GM12878 (cell line): Measurements from ENCODE around the gene SLC11A1. TPM values are rescaled to one million over a fixed set of nuclear protein-coding genes. Genes with fewer than 3 reads are reported as not detected.

Experiments used
- ATAC-seq: fragments of 200-7000 bp; cut with Tn5 transposase; 3 replicates; pipeline ENCODE4 v1.9.1; 2020; ENCODE audit warnings: mild to moderate bottlenecking, moderate library complexity
- BruUV-seq: library from RNA; stranded (reverse); fragments of 400-500 nt; replicated peaks from 2 replicates; lab custom pipeline; 2021; lab: Mats Ljungman, UMichigan
- CTCF ChIA-PET: fragments of 300-600 bp; sonication (Branson Sonifier 250); formaldehyde crosslinking; extraction: SDS; loops from one replicate; lab custom pipeline; 2021; ENCODE audit warnings: inconsistent platforms; lab: Yijun Ruan, JAX
- POLR2A ChIA-PET: fragments of 350-600 bp; formaldehyde crosslinking; extraction: SDS; loops from one replicate; lab custom pipeline; 2021; ENCODE audit warnings: inconsistent platforms; lab: Charles Lee
- RAD21 ChIA-PET: fragments of 300-600 bp; sonication (Branson Sonifier 250); formaldehyde crosslinking; loops from one replicate; lab custom pipeline; 2023; ENCODE audit warnings: antibody characterized with exemption; ENCODE audit not compliant: unreplicated experiment; lab: Charles Lee
- SMC1A ChIA-PET: fragments of 300-600 bp; sonication (Branson Sonifier 250); formaldehyde crosslinking; loops from one replicate; lab custom pipeline; 2023; ENCODE audit not compliant: unreplicated experiment, uncharacterized antibody; lab: Charles Lee
- DNase-seq: peaks from one replicate; pipeline ENCODE4 v3.0.0-alpha.2; 2011; ENCODE audit warnings: low read depth, low spot score
- FAIRE-seq: peaks from 3 replicates; lab custom pipeline; 2011; peaks lifted over from hg19 to GRCh38; lab: Jason Lieb, UNC
- H2AFZ ChIP-seq: 2 replicates; pipeline ENCODE4 v1.6.0; 2011; ENCODE audit warnings: low read depth, low read length, control low read depth; ENCODE audit not compliant: control insufficient read depth
- H3K27ac ChIP-seq: 2 replicates; pipeline ENCODE4 v1.5.1; 2011; ENCODE audit warnings: control low read depth; ENCODE audit not compliant: control insufficient read depth, insufficient read depth
- H3K27me3 ChIP-seq, 2 experiments: replicated peaks in 1 of 2; 2 replicates each; pipeline versions ENCODE4 v1.6.0 to v1.6.1; 2011; ENCODE audit warnings: low read length in 1 of 2; ENCODE audit not compliant: control insufficient read depth in 2 of 2, insufficient read depth in 2 of 2
- H3K36me3 ChIP-seq, 2 experiments: 2 replicates each; pipeline ENCODE4 v1.5.1; 2011; ENCODE audit warnings: low read length in 1 of 2; ENCODE audit not compliant: control insufficient read depth in 2 of 2, insufficient read depth in 2 of 2
- H3K4me1 ChIP-seq: 2 replicates; pipeline ENCODE4 v1.6.1; 2011; ENCODE audit warnings: mild to moderate bottlenecking, low read length, moderate library complexity, mixed read lengths; ENCODE audit not compliant: control insufficient read depth, insufficient read depth
- H3K4me2 ChIP-seq: 2 replicates; pipeline ENCODE4 v1.6.0; 2011; ENCODE audit warnings: control low read depth; ENCODE audit not compliant: control insufficient read depth, insufficient read depth
- H3K4me3 ChIP-seq: fragments of 200-600 bp; sonication (generic); 2 replicates; pipeline ENCODE4 v1.5.1; 2016
- H3K79me2 ChIP-seq: 2 replicates; pipeline ENCODE4 v1.6.0; 2011; ENCODE audit warnings: low read length; ENCODE audit not compliant: control insufficient read depth, insufficient read depth
- H3K9ac ChIP-seq: 2 replicates; pipeline ENCODE4 v1.8.0; 2011; ENCODE audit warnings: low read length, control low read depth, mixed read lengths; ENCODE audit not compliant: control insufficient read depth, insufficient read depth
- H3K9me3 ChIP-seq: replicated peaks from 3 replicates; pipeline ENCODE4 v1.5.1; 2011; ENCODE audit warnings: mild to moderate bottlenecking, low read length; ENCODE audit not compliant: control insufficient read depth, insufficient read depth
- H4K20me1 ChIP-seq: 2 replicates; pipeline ENCODE4 v1.6.0; 2011; ENCODE audit not compliant: control insufficient read depth, insufficient read depth
- BHLHE40 ChIP-seq, 2 experiments: fragments of 450-650 bp in 1 of 2; IDR thresholded peaks; 2 replicates each; pipeline ENCODE4 v1.6.1; 2011 to 2017; ENCODE audit warnings: low read depth in 2 of 2, borderline replicate concordance in 1 of 2, improper control_type of control experiment in 1 of 2, low read length in 1 of 2, mild to moderate bottlenecking in 1 of 2
- CHD1 ChIP-seq: IDR thresholded peaks from 2 replicates; pipeline ENCODE4 v1.6.1; 2012; ENCODE audit warnings: low read depth, low read length, improper control_type of control experiment
- CHD2 ChIP-seq: IDR thresholded peaks from 2 replicates; pipeline ENCODE4 v1.6.1; 2011; ENCODE audit warnings: low read depth, low read length, improper control_type of control experiment, borderline replicate concordance
- DPF2 ChIP-seq: fragments of 450-650 bp; IDR thresholded peaks from 2 replicates; pipeline ENCODE4 v1.6.1; 2017; ENCODE audit warnings: mild to moderate bottlenecking
- GABPA ChIP-seq: IDR thresholded peaks from 2 replicates; pipeline ENCODE4 v1.6.1; 2014; ENCODE audit warnings: antibody characterized with exemption, low read depth, mild to moderate bottlenecking, inconsistent platforms
- GATAD2B ChIP-seq: fragments of 450-650 bp; conservative IDR thresholded peaks from 2 replicates; pipeline ENCODE4 v1.6.1; 2017; ENCODE audit warnings: low read depth, mild to moderate bottlenecking, moderate library complexity
- IRF5 ChIP-seq: fragments of 450-650 bp; IDR thresholded peaks from 2 replicates; pipeline ENCODE4 v1.6.1; 2017; ENCODE audit warnings: borderline replicate concordance
- MLLT1 ChIP-seq: fragments of 450-650 bp; IDR thresholded peaks from 2 replicates; pipeline ENCODE4 v1.6.1; 2016; ENCODE audit warnings: mild to moderate bottlenecking
- PBX3 ChIP-seq: IDR thresholded peaks from 2 replicates; pipeline ENCODE4 v1.6.1; 2011; ENCODE audit warnings: mild to moderate bottlenecking, low read depth, low read length, moderate library complexity; ENCODE audit not compliant: insufficient replicate concordance
- POLR2AphosphoS5 ChIP-seq: IDR thresholded peaks from 2 replicates; pipeline ENCODE4 v1.6.1; 2011; ENCODE audit warnings: mild to moderate bottlenecking, low read length, inconsistent platforms
- RAD21 ChIP-seq: IDR thresholded peaks from 2 replicates; pipeline ENCODE4 v1.6.1; 2011; ENCODE audit warnings: mild to moderate bottlenecking, low read depth, low read length, moderate library complexity; ENCODE audit not compliant: insufficient read depth
- RB1 ChIP-seq: fragments of 450-650 bp; formaldehyde crosslinking; IDR thresholded peaks from 2 replicates; pipeline ENCODE4 v1.6.1; 2017; ENCODE audit warnings: mild to moderate bottlenecking, borderline replicate concordance
- SUZ12 ChIP-seq: fragments of 200-600 bp; sonication (generic); IDR thresholded peaks from one replicate; pipeline ENCODE4 v1.6.1; 2018; ENCODE audit warnings: antibody characterized with exemption, mild to moderate bottlenecking; ENCODE audit not compliant: unreplicated experiment
- USF2 ChIP-seq: IDR thresholded peaks from 2 replicates; pipeline ENCODE4 v1.6.1; 2011; ENCODE audit warnings: low read depth, low read length, improper control_type of control experiment, borderline replicate concordance
- YY1 ChIP-seq: IDR thresholded peaks from 2 replicates; pipeline ENCODE4 v1.6.1; 2011; ENCODE audit warnings: low read depth, mild to moderate bottlenecking, low read length
- WGBS: methylation state at CpG from one replicate; pipeline ENCODE4 v1.1.6; 2016; ENCODE audit warnings: low lambda C conversion rate; ENCODE audit not compliant: insufficient replicate concordance, insufficient coverage; ENCODE audit errors: missing lambda C conversion rate; 5-methylcytosine and 5-hydroxymethylcytosine counted together
- in situ Hi-C: fragments of 300-500 bp; cut with MboI; formaldehyde crosslinking; loops from 9 replicates; pipeline ENCODE4 v1.14.3; 2018; ENCODE audit warnings: mixed read lengths
- intact Hi-C: fragments of 100-400 bp; cut with micrococcal nuclease; formaldehyde crosslinking; loops from one replicate; pipeline ENCODE4 v1.14.2; 2022; ENCODE audit not compliant: unreplicated experiment
- polyA plus RNA-seq, 11 experiments: library from polyadenylated mRNA; depleted of rRNA in 4 of 11; unstranded in 6 of 11; stranded (reverse) in 5 of 11; fragments of >200 nt; fragmentation: Nextera tagmentation in 4 of 11; fragmentation: Illumina TruSeq in 1 of 11; extraction: Ambion mirVana in 4 of 11; extraction: Trizol in 1 of 11; gene quantifications; 1 replicate in 1 of 11; 2 replicates in 10 of 11; pipeline versions ENCODE4 v1.2.1 to v1.2.3, GENCODE V29; 2011 to 2016; ENCODE audit warnings: inconsistent platforms in 2 of 11, missing spikeins in 2 of 11, low read depth in 1 of 11
- total RNA-seq, 4 experiments: library from RNA; depleted of rRNA in 3 of 4; stranded (reverse); fragments of >200 nt in 3 of 4; fragmentation: Illumina TruSeq in 1 of 4; extraction: Trizol in 1 of 4; gene quantifications; 2 replicates each; pipeline versions ENCODE4 v1.2.1 to v1.2.3, GENCODE V29; 2013 to 2021

SLC11A1 gene
- total and polyA plus RNA-seq, 10 of the 15 experiments (the other 5 are each of a cell fraction or from before 2014, with no cell fraction given) = 0.03 to 0.38 (median 0.12) TPM

GRCh38 chr2:218374795-218375194 is 7.3 kb upstream of the SLC11A1 start:
- Histone ChIP-seq H3K4me3 (no peak overlapping the region), H4K20me1 (no peaks in the 10 kb centered on the region), H3K27me3 (no peaks in the 10 kb centered on the region), H3K9me3 (no peaks in the 10 kb centered on the region), H3K27ac (no peak overlapping the region), H3K36me3 (no peaks in the 10 kb centered on the region), H2AFZ (no peak overlapping the region), H3K79me2 (no peaks in the 10 kb centered on the region), H3K4me1 (no peaks in the 10 kb centered on the region), H3K4me2 (no peak overlapping the region), H3K9ac (no peak overlapping the region)
- ChIA-PET CTCF (no interaction called here), RAD21 (interaction anchor here (0.6 kb wide), 1 partner anchor 71 kb away, joined by 4 read pairs; no protein-coding TSS in a partner anchor), SMC1A (no interaction called here), POLR2A (no interaction called here)
- no peak for FAIRE-seq
- WGBS = 63% methylated on average over 4 of the region's 4 CpGs
- ATAC-seq = no peak
- DNase-seq = no peak
- in situ Hi-C loops = loop anchor here (25.0 kb wide), 1 partner anchor 87 kb away; the partner anchor contains the start of gene TMBIM1
- intact Hi-C loops = no loop called here
- TF ChIP-seq CHD2 (no peak), BHLHE40 (IDR thresholded peaks at IDR 0.05; ENCODE audit: borderline replicate concordance in 1 of 2, low read depth in 2 of 2, low read length in 1 of 2) (no peak), CHD1 (no peak), IRF5 (no peak), YY1 (no peak), SUZ12 (no peak), PBX3 (no peak), GABPA (no peak), POLR2AphosphoS5 (no peak), GATAD2B (no peak), DPF2 (no peak), RAD21 (no peak), MLLT1 (no peak), USF2 (no peak), RB1 (no peak)
- no TSS peak for BruUV-seq
